Osteocyte (in vitro differentiated cells): ENCODE data around the gene CACFD1. TPM values are rescaled to one million over a fixed set of nuclear protein-coding genes. Genes with fewer than 3 reads are reported as not detected.

ENCODE experiments used
- DNase-seq: peaks from one replicate; pipeline ENCODE4 v3.0.0; 2021; ENCODE audit warnings: mixed read lengths; ENCODE audit not compliant: unreplicated experiment; ENCODE audit errors: extremely low spot score
- H3K27ac Mint-ChIP-seq: one replicate; pipeline ENCODE4 v1.8.0; 2021; ENCODE audit warnings: mild to moderate bottlenecking, mixed read lengths; ENCODE audit not compliant: unreplicated experiment
- H3K27me3 Mint-ChIP-seq: one replicate; pipeline ENCODE4 v1.8.0; 2021; ENCODE audit warnings: mixed read lengths; ENCODE audit not compliant: unreplicated experiment
- H3K36me3 Mint-ChIP-seq: one replicate; pipeline ENCODE4 v1.8.0; 2021; ENCODE audit warnings: mixed read lengths; ENCODE audit not compliant: unreplicated experiment
- H3K4me1 Mint-ChIP-seq: one replicate; pipeline ENCODE4 v1.8.0; 2021; ENCODE audit warnings: mixed read lengths; ENCODE audit not compliant: unreplicated experiment
- H3K4me3 Mint-ChIP-seq: one replicate; pipeline ENCODE4 v1.8.0; 2021; ENCODE audit warnings: mild to moderate bottlenecking, moderate library complexity, mixed read lengths; ENCODE audit not compliant: unreplicated experiment
- H3K9me3 Mint-ChIP-seq: one replicate; pipeline ENCODE4 v1.8.0; 2021; ENCODE audit warnings: mixed read lengths; ENCODE audit not compliant: unreplicated experiment
- CTCF ChIP-seq: fragments of 200-600 bp; sonication (generic); IDR thresholded peaks from 2 replicates; pipeline ENCODE4 v1.5.0; 2021; ENCODE audit warnings: antibody characterized with exemption, mild to moderate bottlenecking, moderate library complexity
- total RNA-seq: library from RNA; stranded (reverse); gene quantifications from 2 replicates; pipeline ENCODE4 v1.2.1, GENCODE V29; 2021

Gene CACFD1
- total RNA-seq, 1 donor from 2014 or later: 29.3 TPM

GRCh38 chr9:133458643-133459312, 1.0 kb upstream of the CACFD1 start:
- Mint-ChIP-seq H3K4me1 (peaks cover 16% of the 10 kb centered on the region), H3K27me3 (no peaks in the 10 kb centered on the region), H3K9me3 (no peaks in the 10 kb centered on the region), H3K4me3 (peak overlapping the region; percentile 90), H3K36me3 (peaks cover 5% of the 10 kb centered on the region), H3K27ac (no peak overlapping the region)
- no peak for TF ChIP-seq CTCF
- DNase-seq: no peak

DNA sequence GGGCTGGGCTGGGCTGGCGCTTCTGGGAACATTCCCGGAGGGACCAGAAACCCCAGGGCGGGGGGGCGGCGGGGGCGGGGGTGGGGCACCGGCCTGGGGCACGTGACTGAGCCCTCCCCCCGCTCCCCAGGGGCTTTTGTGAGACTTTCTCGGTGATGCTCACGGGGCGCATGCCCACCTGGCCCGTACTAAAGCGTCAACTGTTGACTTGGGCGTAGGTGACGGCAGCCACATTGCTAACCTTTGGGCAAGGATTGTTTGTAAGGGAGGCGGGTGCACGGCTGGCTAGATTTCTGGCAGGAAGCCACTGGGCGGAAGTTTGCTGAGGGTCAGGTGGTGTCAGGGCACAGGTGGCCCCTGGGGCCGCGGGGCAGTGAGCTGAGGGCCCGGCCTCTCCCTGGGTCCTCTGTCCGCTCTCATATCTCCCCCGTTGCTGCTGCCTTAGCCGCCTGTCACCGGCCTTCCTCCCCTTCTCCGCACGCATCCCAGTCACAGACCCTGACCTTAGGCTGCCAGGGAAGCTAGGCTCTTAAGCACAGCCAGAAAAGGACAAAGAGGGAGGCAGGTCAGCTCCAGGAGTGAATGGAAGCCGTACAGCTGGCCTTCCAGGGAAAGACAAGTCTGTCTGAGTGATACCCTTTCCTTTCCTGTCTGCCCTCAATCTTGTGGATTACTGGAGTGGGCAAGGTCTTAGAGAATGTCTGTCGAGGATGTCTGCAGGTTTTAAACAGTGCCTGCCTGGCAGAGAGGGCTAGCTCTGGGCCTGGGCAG, 812 bp downstream of the CACFD1 start:
- Mint-ChIP-seq H3K9me3 (no peaks in the 10 kb centered on the region), H3K4me3 (peak overlapping the region; percentile 76), H3K4me1 (peaks cover 16% of the 10 kb centered on the region), H3K36me3 (peaks cover 8% of the 10 kb centered on the region), H3K27me3 (no peaks in the 10 kb centered on the region), H3K27ac (peak overlapping the region; percentile 63)
- TF ChIP-seq CTCF: no peak
- no peak for DNase-seq

DNA sequence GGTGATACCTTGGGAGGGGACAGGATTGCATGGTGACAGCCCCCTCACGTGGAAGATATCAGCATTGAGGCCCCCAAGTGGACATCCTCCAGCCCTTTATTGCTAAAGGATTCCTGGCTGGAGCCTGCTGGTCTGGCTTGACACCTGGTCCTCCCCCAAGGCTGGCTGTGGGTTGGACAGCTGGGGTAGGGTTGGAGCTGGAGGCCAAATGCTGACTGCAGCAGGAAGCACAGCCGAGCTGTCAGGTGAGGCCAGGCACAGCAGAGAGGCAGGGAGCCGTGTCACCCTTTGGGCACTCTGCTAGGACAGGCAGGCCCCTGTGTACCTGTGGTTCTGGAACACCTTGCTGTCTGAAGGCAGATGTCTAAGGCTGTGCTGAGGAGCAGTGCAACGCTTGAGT, 2.2 kb downstream of the CACFD1 start:
- Mint-ChIP-seq H3K27ac (no peak overlapping the region), H3K9me3 (no peaks in the 10 kb centered on the region), H3K27me3 (no peaks in the 10 kb centered on the region), H3K36me3 (peaks cover 9% of the 10 kb centered on the region), H3K4me1 (peaks cover 16% of the 10 kb centered on the region), H3K4me3 (no peak overlapping the region)
- no peak for TF ChIP-seq CTCF
- no peak for DNase-seq

- Mint-ChIP-seq H3K9me3 (no peaks in the 10 kb centered on the region), H3K27me3 (no peaks in the 10 kb centered on the region), H3K36me3 (peaks cover 9% of the 10 kb centered on the region), H3K27ac (no peak overlapping the region), H3K4me3 (no peak overlapping the region), H3K4me1 (peaks cover 16% of the 10 kb centered on the region)
- TF ChIP-seq CTCF: no peak
- DNase-seq: no peak
These were observed 3.6 kb downstream of the CACFD1 start for GRCh38 chr9:133463234-133463863.
